Mucosa of rectum (tissue), 2 donors: ENCODE data around the gene KIAA2012.

ENCODE experiments used
- H3K27ac ChIP-seq, 2 donors: one replicate each; pipeline ENCODE4 v1.7.0; 2013; ENCODE audit warnings: inconsistent platforms in 2 of 2, low read depth in 2 of 2, low read length in 2 of 2
- H3K27me3 ChIP-seq, 2 donors: one replicate each; pipeline ENCODE4 v1.7.0; 2013; ENCODE audit warnings: low read length in 2 of 2; ENCODE audit not compliant: control insufficient read depth in 2 of 2, insufficient read depth in 2 of 2
- H3K36me3 ChIP-seq, 2 donors: one replicate each; pipeline ENCODE4 v1.7.0; 2013; ENCODE audit warnings: low read length in 2 of 2; ENCODE audit not compliant: control insufficient read depth in 2 of 2, insufficient read depth in 2 of 2
- H3K4me1 ChIP-seq, 2 donors: one replicate each; pipeline ENCODE4 v1.7.0; 2013; ENCODE audit warnings: low read length in 2 of 2, mild to moderate bottlenecking in 1 of 2; ENCODE audit not compliant: control insufficient read depth in 2 of 2, insufficient read depth in 2 of 2
- H3K4me3 ChIP-seq, 2 donors: one replicate each; pipeline ENCODE4 v1.7.0; 2013; ENCODE audit warnings: low read length in 2 of 2
- H3K9ac ChIP-seq, 2 donors: one replicate each; pipeline ENCODE4 v1.7.0; 2013; ENCODE audit warnings: low read length in 2 of 2, low read depth in 1 of 2, mild to moderate bottlenecking in 1 of 2
- H3K9me3 ChIP-seq, 2 donors: one replicate each; pipeline ENCODE4 v1.7.0; 2013; ENCODE audit warnings: low read length in 2 of 2; ENCODE audit not compliant: control insufficient read depth in 2 of 2
- donor health status: healthy.
- donor health status: Normal muscosa, but diverticular disease.

Gene KIAA2012

GRCh38 chr2:202172439-202173211, 99.6 kb downstream of the KIAA2012 start:
- Histone ChIP-seq H3K36me3 (no peaks in the 10 kb centered on the region), H3K27ac (no peak overlapping the region), H3K4me3 (no peak overlapping the region), H3K27me3 (peaks cover 0 to 3% of the 10 kb centered on the region in 2 donors), H3K4me1 (no peaks in the 10 kb centered on the region), H3K9ac (no peak overlapping the region), H3K9me3 (no peaks in the 10 kb centered on the region)

GRCh38 chr2:202178346-202178958, 105.4 kb downstream of the KIAA2012 start:
- no peaks in the 10 kb centered on the region for H3K36me3 ChIP-seq
- H3K27me3 ChIP-seq = no peaks in the 10 kb centered on the region
- H3K9me3 ChIP-seq = no peaks in the 10 kb centered on the region
- no peak overlapping the region for H3K27ac ChIP-seq
- H3K4me1 ChIP-seq = no peaks in the 10 kb centered on the region
- H3K9ac ChIP-seq = no peak overlapping the region
- no peak overlapping the region for H3K4me3 ChIP-seq

DNA sequence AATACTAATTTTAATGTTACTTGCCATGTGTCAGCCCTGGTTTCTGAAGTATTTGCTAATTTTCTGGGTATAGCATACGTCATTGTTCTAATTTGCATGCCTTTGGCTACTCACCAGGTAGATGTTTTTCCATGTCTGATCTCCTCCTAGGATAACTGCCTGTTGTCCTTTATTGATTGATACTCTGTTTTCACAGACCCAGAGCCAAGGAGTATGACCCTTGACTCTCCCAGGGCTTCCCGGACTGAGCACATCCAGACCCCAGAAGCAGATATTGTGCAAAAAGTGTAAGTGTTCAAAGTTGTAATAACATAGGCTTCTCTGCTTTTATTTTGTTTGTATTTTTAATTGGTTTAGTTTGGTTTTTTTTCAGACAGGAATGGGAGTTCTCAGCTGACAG, 111.5 kb downstream of the KIAA2012 start:
- H3K36me3 ChIP-seq = no peaks in the 10 kb centered on the region
- peaks cover 0 to 2% of the 10 kb centered on the region in 2 donors for H3K4me1 ChIP-seq
- no peak overlapping the region for H3K27ac ChIP-seq
- H3K9me3 ChIP-seq = no peaks in the 10 kb centered on the region
- no peak overlapping the region for H3K4me3 ChIP-seq
- H3K9ac ChIP-seq = no peak overlapping the region
- no peaks in the 10 kb centered on the region for H3K27me3 ChIP-seq

GRCh38 chr2:202185156-202185555, 112.1 kb downstream of the KIAA2012 start:
- Histone ChIP-seq H3K27me3 (no peaks in the 10 kb centered on the region), H3K27ac (no peak overlapping the region), H3K36me3 (no peaks in the 10 kb centered on the region), H3K9ac (no peak overlapping the region), H3K9me3 (no peaks in the 10 kb centered on the region), H3K4me3 (no peak overlapping the region), H3K4me1 (peaks cover 0 to 2% of the 10 kb centered on the region in 2 donors)

DNA sequence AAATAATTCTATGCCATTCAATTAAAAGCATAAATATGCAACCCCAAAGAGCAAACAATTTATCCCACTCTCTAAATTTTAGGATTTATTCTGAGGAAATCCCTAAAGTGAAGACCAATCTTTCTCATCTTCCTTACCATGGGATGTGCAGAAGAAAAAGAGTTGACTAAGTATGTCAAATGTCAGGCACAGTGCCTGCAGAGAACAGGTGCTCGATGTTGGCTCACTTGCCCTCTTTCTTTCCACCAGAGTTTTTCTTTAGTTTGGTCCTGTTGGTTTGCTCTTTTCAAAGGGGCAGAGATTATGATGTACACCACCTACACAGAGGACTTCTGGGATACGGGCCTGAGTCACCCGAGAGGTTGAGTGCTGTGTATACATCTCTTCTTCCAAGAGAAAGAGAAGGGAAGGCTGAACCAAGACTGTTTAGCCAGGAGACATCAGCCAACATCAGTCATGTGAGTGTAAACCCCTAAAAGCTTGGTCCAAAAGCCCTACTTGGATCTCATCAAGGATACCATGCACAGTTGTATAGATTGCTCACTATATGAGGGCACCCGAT, 113.7 kb downstream of the KIAA2012 start:
- Histone ChIP-seq H3K27ac (no peak overlapping the region), H3K9ac (no peak overlapping the region), H3K27me3 (no peaks in the 10 kb centered on the region), H3K9me3 (no peaks in the 10 kb centered on the region), H3K36me3 (no peaks in the 10 kb centered on the region), H3K4me3 (no peak overlapping the region), H3K4me1 (peaks cover 0 to 2% of the 10 kb centered on the region in 2 donors)

DNA sequence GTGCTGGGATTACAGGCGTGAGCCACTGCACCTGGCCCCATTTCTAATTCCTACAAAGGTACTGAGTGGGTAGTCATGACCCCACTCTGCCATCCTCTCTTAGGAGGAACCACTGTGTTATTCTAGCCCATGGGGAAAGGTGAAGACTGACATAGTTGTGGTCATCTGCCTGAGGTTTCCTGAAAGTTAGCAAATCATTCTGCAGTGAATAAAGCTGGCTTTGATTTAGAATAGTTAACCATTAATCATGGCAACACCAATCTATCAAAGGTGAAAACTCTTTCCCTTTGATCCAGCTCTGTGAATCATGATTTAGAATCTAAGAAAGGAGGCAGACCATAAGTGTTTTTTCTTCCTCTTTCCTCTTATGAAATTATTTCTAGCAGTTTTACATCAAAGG, 114.5 kb downstream of the KIAA2012 start:
- no peak overlapping the region for H3K27ac ChIP-seq
- H3K4me3 ChIP-seq = no peak overlapping the region
- no peaks in the 10 kb centered on the region for H3K27me3 ChIP-seq
- no peaks in the 10 kb centered on the region for H3K9me3 ChIP-seq
- H3K9ac ChIP-seq = no peak overlapping the region
- H3K36me3 ChIP-seq = no peaks in the 10 kb centered on the region
- peaks cover 0 to 2% of the 10 kb centered on the region in 2 donors for H3K4me1 ChIP-seq

GRCh38 chr2:202193305-202193704, 120.2 kb downstream of the KIAA2012 start:
- Histone ChIP-seq H3K4me1 (no peaks in the 10 kb centered on the region), H3K9me3 (no peaks in the 10 kb centered on the region), H3K27ac (no peak overlapping the region), H3K27me3 (no peaks in the 10 kb centered on the region), H3K4me3 (no peak overlapping the region), H3K9ac (no peak overlapping the region), H3K36me3 (no peaks in the 10 kb centered on the region)

GRCh38 chr2:202193881-202194353, 120.9 kb downstream of the KIAA2012 start:
- Histone ChIP-seq H3K27ac (no peak overlapping the region), H3K9ac (no peak overlapping the region), H3K27me3 (no peaks in the 10 kb centered on the region), H3K4me3 (no peak overlapping the region), H3K4me1 (no peaks in the 10 kb centered on the region), H3K9me3 (no peaks in the 10 kb centered on the region), H3K36me3 (no peaks in the 10 kb centered on the region)

DNA sequence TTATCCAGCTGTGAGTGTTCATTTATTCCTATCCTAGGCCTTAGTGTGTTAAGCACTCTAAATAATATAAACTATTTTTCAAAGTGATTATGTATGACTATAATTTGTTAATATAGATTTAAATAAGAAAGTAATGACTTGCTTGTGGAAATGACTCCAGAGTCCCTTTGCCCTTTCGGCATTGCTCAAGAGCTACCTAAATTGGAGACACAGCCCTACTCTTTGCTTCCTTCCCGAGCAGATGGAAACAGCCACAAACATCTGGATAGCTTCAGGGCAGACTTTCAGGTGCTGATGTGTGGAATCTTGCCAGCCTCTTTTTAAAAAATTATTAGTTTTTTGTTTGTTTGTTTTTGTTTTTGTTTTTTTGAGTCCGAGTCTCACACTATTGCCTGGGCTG, 121.4 kb downstream of the KIAA2012 start:
- H3K9ac ChIP-seq = no peak overlapping the region
- no peak overlapping the region for H3K4me3 ChIP-seq
- no peaks in the 10 kb centered on the region for H3K36me3 ChIP-seq
- no peak overlapping the region for H3K27ac ChIP-seq
- H3K4me1 ChIP-seq = no peaks in the 10 kb centered on the region
- no peaks in the 10 kb centered on the region for H3K9me3 ChIP-seq
- H3K27me3 ChIP-seq = no peaks in the 10 kb centered on the region

DNA sequence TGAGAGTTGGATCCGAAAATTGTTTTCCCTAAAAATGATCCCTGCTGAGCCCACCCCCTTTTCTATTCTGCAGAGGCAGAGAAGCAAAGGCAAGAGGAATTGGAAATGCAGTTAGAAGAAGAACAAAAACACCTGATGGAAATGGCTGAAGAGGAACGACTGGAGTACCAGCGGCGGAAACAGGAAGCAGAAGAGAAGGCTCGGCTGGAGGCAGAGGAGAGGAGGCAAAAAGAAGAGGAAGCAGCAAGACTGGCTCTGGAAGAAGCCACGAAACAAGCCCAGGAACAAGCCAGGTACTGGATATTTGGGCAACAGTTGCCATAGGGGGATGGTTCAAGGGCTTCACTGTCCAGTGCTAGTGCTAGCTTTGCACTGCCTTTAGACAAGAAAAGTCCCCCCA, 123.7 kb downstream of the KIAA2012 start:
- H3K27ac ChIP-seq = no peak overlapping the region
- no peak overlapping the region for H3K9ac ChIP-seq
- H3K27me3 ChIP-seq = no peaks in the 10 kb centered on the region
- no peaks in the 10 kb centered on the region for H3K4me1 ChIP-seq
- H3K9me3 ChIP-seq = no peaks in the 10 kb centered on the region
- H3K4me3 ChIP-seq = no peak overlapping the region
- no peaks in the 10 kb centered on the region for H3K36me3 ChIP-seq
